ENCODE data around the gene PAFAH1B2. TPM values are rescaled to one million over a fixed set of nuclear protein-coding genes. Genes with fewer than 3 reads are reported as not detected.

The PAFAH1B2 gene
- total RNA-seq, 3 donors from 2014 or later (not counting 1 experiment from before 2014, with no cell fraction given), result 46.1 to 71.0 (median 58.8) TPM

- TF ChIP-seq, protein P1, sequence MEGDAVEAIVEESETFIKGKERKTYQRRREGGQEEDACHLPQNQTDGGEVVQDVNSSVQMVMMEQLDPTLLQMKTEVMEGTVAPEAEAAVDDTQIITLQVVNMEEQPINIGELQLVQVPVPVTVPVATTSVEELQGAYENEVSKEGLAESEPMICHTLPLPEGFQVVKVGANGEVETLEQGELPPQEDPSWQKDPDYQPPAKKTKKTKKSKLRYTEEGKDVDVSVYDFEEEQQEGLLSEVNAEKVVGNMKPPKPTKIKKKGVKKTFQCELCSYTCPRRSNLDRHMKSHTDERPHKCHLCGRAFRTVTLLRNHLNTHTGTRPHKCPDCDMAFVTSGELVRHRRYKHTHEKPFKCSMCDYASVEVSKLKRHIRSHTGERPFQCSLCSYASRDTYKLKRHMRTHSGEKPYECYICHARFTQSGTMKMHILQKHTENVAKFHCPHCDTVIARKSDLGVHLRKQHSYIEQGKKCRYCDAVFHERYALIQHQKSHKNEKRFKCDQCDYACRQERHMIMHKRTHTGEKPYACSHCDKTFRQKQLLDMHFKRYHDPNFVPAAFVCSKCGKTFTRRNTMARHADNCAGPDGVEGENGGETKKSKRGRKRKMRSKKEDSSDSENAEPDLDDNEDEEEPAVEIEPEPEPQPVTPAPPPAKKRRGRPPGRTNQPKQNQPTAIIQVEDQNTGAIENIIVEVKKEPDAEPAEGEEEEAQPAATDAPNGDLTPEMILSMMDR (IDR thresholded peaks at IDR 0.05), result no peak
- ATAC-seq (no peak), DNase-seq (no peak)
- no peak overlapping the region for H3K4me3 Mint-ChIP-seq
- H3K27ac Mint-ChIP-seq, result peak overlapping the region in 1 of 2 donors; percentile 58
- intact Hi-C loops (cut with micrococcal nuclease), result loop anchor here (10.0 kb wide), 1 partner anchor 339 kb away; no protein-coding TSS in a partner anchor
- no peaks in the 10 kb centered on the region for H3K27me3 ChIP-seq (ENCODE audit: control insufficient read depth, insufficient read depth, low read length)
- no peaks in the 10 kb centered on the region for H3K9me3 Mint-ChIP-seq
- no peaks in the 10 kb centered on the region for H3K36me3 Mint-ChIP-seq
- H3K4me1 ChIP-seq (ENCODE audit: control insufficient read depth, insufficient read depth, low read length), result peaks cover 6% of the 10 kb centered on the region
- no peaks in the 10 kb centered on the region for H3K27me3 Mint-ChIP-seq (ENCODE audit: low read depth in 2 of 2)
- H3K4me3 ChIP-seq (ENCODE audit: low read length), result no peak overlapping the region
- peaks cover 90% of the 10 kb centered on the region for H3K36me3 ChIP-seq (ENCODE audit: control insufficient read depth, insufficient read depth, low read length)
- H3K27ac ChIP-seq (ENCODE audit: low read length), result no peak overlapping the region
- 90% methylated on average over 16 of the region's 17 CpGs for WGBS (ENCODE audit: insufficient coverage)
- no peaks in the 10 kb centered on the region for H3K9me3 ChIP-seq (ENCODE audit: control insufficient read depth, insufficient read depth, low read length)
- H3K4me1 Mint-ChIP-seq, result peaks cover 15 to 37% of the 10 kb centered on the region in 2 donors
Measured at GRCh38 chr11:117223741-117224689, 79.9 kb downstream of the PAFAH1B2 start.

DNA sequence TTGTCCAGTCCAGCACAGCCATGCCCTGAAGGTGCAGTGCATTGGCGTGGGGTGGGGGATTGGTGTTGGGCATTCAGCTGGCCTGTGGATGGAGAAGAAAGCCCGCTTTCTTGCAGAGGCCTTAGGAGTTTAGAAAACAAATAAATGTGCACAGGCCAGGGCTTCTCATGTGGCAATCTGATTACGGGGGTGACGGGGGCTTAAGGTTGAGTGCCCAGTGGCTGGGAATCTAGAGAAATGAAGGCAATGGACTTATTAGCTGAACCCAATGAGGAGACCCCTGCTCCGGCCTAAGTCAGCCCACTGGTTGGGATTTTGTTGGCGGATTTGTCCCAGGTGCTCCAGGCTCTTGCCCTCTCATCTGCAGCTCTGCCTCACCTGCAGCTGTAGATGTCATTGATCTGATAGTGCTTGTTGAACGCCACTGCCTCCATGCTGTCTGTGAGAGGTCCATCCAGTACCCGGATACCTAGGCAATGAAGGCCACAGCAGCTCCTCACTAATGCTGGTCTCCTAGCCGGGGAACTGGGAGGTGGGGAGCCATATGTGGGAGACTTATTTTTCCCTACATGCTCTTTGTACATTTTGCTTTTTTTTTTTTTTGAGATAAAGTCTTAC is 81.6 kb downstream of the PAFAH1B2 start:
- intact Hi-C loops (cut with micrococcal nuclease), result loop anchor here (1.0 to 10.0 kb wide), 4 partner anchors 47 to 493 kb away; partner anchors contain the start of genes SIDT2 and ZPR1
- H3K27me3 Mint-ChIP-seq (ENCODE audit: low read depth in 2 of 2), result no peaks in the 10 kb centered on the region
- DNase-seq (no peak), ATAC-seq (no peak)
- H3K27ac Mint-ChIP-seq, result peak overlapping the region in 1 of 2 donors; percentile 58
- H3K9me3 Mint-ChIP-seq, result no peaks in the 10 kb centered on the region
- peaks cover 25 to 42% of the 10 kb centered on the region in 2 donors for H3K4me1 Mint-ChIP-seq
- WGBS (ENCODE audit: insufficient coverage), result 96% methylated on average over 9 of the region's 9 CpGs
- no peaks in the 10 kb centered on the region for H3K36me3 Mint-ChIP-seq
- peaks cover 23% of the 10 kb centered on the region for H3K4me1 ChIP-seq (ENCODE audit: control insufficient read depth, insufficient read depth, low read length)
- no peaks in the 10 kb centered on the region for H3K9me3 ChIP-seq (ENCODE audit: control insufficient read depth, insufficient read depth, low read length)
- peaks cover 81% of the 10 kb centered on the region for H3K36me3 ChIP-seq (ENCODE audit: control insufficient read depth, insufficient read depth, low read length)
- no peak overlapping the region for H3K4me3 Mint-ChIP-seq
- no peaks in the 10 kb centered on the region for H3K27me3 ChIP-seq (ENCODE audit: control insufficient read depth, insufficient read depth, low read length)
- TF ChIP-seq, protein P1 (IDR thresholded peaks at IDR 0.05), result no peak
- no peak overlapping the region for H3K27ac ChIP-seq (ENCODE audit: low read length)
- H3K4me3 ChIP-seq (ENCODE audit: low read length), result no peak overlapping the region

Other genes starting within 250 kb of the PAFAH1B2 start
- 100 to 1,000 TPM in 2 of 3 donors, 10 to 100 TPM in 1; 71.6 to 120 (median 119) TPM for gene SIK3, start 45.9 kb upstream of the PAFAH1B2 start, total RNA-seq
- 100 to 1,000 TPM in 1 of 3 donors, 10 to 100 TPM in 2; 80.0 to 111 (median 82.0) TPM for gene SIDT2, start 34.5 kb downstream of the PAFAH1B2 start, total RNA-seq
- gene TAGLN, start 55.1 kb downstream of the PAFAH1B2 start, total RNA-seq, result 10 to 100 TPM in 1 of 3 donors, 1 to 10 TPM in 2; 8.2 to 18.0 (median 8.3) TPM
- 100 to 1,000 TPM; 397 to 471 (median 441) TPM for gene PCSK7, start 87.8 kb downstream of the PAFAH1B2 start, total RNA-seq
- 10 to 100 TPM; 13.7 to 20.7 (median 17.3) TPM for gene RNF214, start 88.4 kb downstream of the PAFAH1B2 start, total RNA-seq
- gene BACE1-AS, start 147.1 kb downstream of the PAFAH1B2 start, total RNA-seq, result 1 to 10 TPM; 2.1 to 4.1 (median 2.4) TPM
- gene BACE1, start 172.0 kb downstream of the PAFAH1B2 start, total RNA-seq, result 1 to 10 TPM in 1 of 3 donors, under 1 TPM in 2; 0.21 to 1.1 (median 0.79) TPM
- 10 to 100 TPM; 45.6 to 49.9 (median 49.8) TPM for gene CEP164, start 183.6 kb downstream of the PAFAH1B2 start, total RNA-seq

Data from natural killer cell (primary cell).